HEK293 (cell line): Measurements from ENCODE around the gene TMEM203.

Source experiments
- CTCF ChIA-PET: fragments of 350-600 bp; formaldehyde crosslinking; extraction: SDS; loops from one replicate; lab custom pipeline; 2021; ENCODE audit warnings: antibody characterized with exemption; lab: Yijun Ruan, JAX
- POLR2A ChIA-PET: fragments of 300-600 bp; formaldehyde crosslinking; extraction: SDS; loops from one replicate; lab custom pipeline; 2020; ENCODE audit warnings: antibody characterized with exemption, inconsistent platforms; lab: Yijun Ruan, JAX
- H3K27ac ChIP-seq: fragments of 200-500 bp; sonication (Bioruptor generic); 2 replicates; pipeline ENCODE4 v1.5.1; 2014; ENCODE audit warnings: low read depth, low read length, control low read depth, inconsistent platforms; ENCODE audit errors: extremely low read depth
- H3K36me3 ChIP-seq, 2 experiments: fragments of 200-500 bp in 1 of 2; sonication (Bioruptor generic) in 1 of 2; 1 replicate in 1 of 2; 2 replicates in 1 of 2; pipeline ENCODE4 v1.5.1; 2014 to 2017; ENCODE audit warnings: inconsistent platforms in 2 of 2, low read length in 2 of 2; ENCODE audit not compliant: control insufficient read depth in 2 of 2, insufficient read depth in 1 of 2
- H3K4me1 ChIP-seq: fragments of 200-500 bp; sonication (Bioruptor generic); 2 replicates; pipeline ENCODE4 v1.5.1; 2014; ENCODE audit warnings: mild to moderate bottlenecking, low read length, inconsistent platforms; ENCODE audit not compliant: control insufficient read depth, insufficient read depth
- H3K4me3 ChIP-seq: 2 replicates; pipeline ENCODE4 v1.5.1; 2011; ENCODE audit warnings: low read depth, mild to moderate bottlenecking, control low read depth, low read length, moderate library complexity
- H3K9me3 ChIP-seq: fragments of 200-500 bp; sonication (Bioruptor generic); 2 replicates; pipeline ENCODE4 v1.5.1; 2014; ENCODE audit warnings: low read depth, low read length, inconsistent platforms; ENCODE audit not compliant: control insufficient read depth, insufficient read depth
- IKZF3 ChIP-seq: fragments of 450-650 bp; IDR thresholded peaks from 2 replicates; pipeline ENCODE4 v1.5.0; 2018; ENCODE audit warnings: missing biosample characterization, mild to moderate bottlenecking, missing genetic modification characterization, moderate library complexity
- KLF17 ChIP-seq: fragments of 450-650 bp; formaldehyde crosslinking; IDR thresholded peaks from 2 replicates; pipeline ENCODE4 v1.5.1; 2016; ENCODE audit warnings: missing biosample characterization, missing genetic modification characterization
- KLF9 ChIP-seq: fragments of 450-650 bp; formaldehyde crosslinking; IDR thresholded peaks from 2 replicates; pipeline ENCODE4 v1.5.1; 2016; ENCODE audit warnings: missing biosample characterization, missing genetic modification characterization, low read depth
- ZBTB10 ChIP-seq: fragments of 450-650 bp; formaldehyde crosslinking; IDR thresholded peaks from 2 replicates; pipeline ENCODE4 v1.5.1; 2016; ENCODE audit warnings: missing biosample characterization, missing genetic modification characterization
- ZBTB44 ChIP-seq: fragments of 450-650 bp; IDR thresholded peaks from 2 replicates; pipeline ENCODE4 v1.5.1; 2018; ENCODE audit warnings: missing biosample characterization, mild to moderate bottlenecking, missing genetic modification characterization
- ZBTB48 ChIP-seq: fragments of 450-650 bp; formaldehyde crosslinking; IDR thresholded peaks from 2 replicates; pipeline ENCODE4 v1.5.1; 2016; ENCODE audit warnings: missing biosample characterization, missing genetic modification characterization
- ZFP3 ChIP-seq: fragments of 450-650 bp; formaldehyde crosslinking; IDR thresholded peaks from 2 replicates; pipeline ENCODE4 v1.5.1; 2016; ENCODE audit warnings: low read depth, missing biosample characterization, missing genetic modification characterization
- ZNF112 ChIP-seq: fragments of 450-650 bp; formaldehyde crosslinking; IDR thresholded peaks from 2 replicates; pipeline ENCODE4 v1.5.0; 2017; ENCODE audit warnings: missing biosample characterization, missing genetic modification characterization
- ZNF175 ChIP-seq: fragments of 450-650 bp; formaldehyde crosslinking; IDR thresholded peaks from 2 replicates; pipeline ENCODE4 v1.5.1; 2016; ENCODE audit warnings: missing biosample characterization, missing genetic modification characterization
- ZNF354C ChIP-seq: fragments of 450-650 bp; formaldehyde crosslinking; IDR thresholded peaks from 2 replicates; pipeline ENCODE4 v1.5.1; 2016; ENCODE audit warnings: missing biosample characterization, missing genetic modification characterization, low read depth, borderline replicate concordance
- ZNF391 ChIP-seq: fragments of 450-650 bp; formaldehyde crosslinking; IDR thresholded peaks from 2 replicates; pipeline ENCODE4 v1.5.1; 2016; ENCODE audit warnings: low read depth, missing biosample characterization, missing genetic modification characterization, borderline replicate concordance
- ZNF449 ChIP-seq: fragments of 450-650 bp; formaldehyde crosslinking; IDR thresholded peaks from 2 replicates; pipeline ENCODE4 v1.5.1; 2017; ENCODE audit warnings: missing biosample characterization, mild to moderate bottlenecking, missing genetic modification characterization, moderate library complexity
- ZNF473 ChIP-seq: fragments of 450-650 bp; formaldehyde crosslinking; IDR thresholded peaks from 2 replicates; pipeline ENCODE4 v1.5.1; 2017; ENCODE audit warnings: missing biosample characterization, missing genetic modification characterization
- ZNF530 ChIP-seq: fragments of 450-650 bp; formaldehyde crosslinking; IDR thresholded peaks from 2 replicates; pipeline ENCODE4 v1.5.1; 2016; ENCODE audit warnings: low read depth, missing biosample characterization, missing genetic modification characterization
- ZNF561 ChIP-seq: fragments of 450-650 bp; IDR thresholded peaks from 2 replicates; pipeline ENCODE4 v1.5.1; 2018; ENCODE audit warnings: missing biosample characterization, missing genetic modification characterization, borderline replicate concordance
- ZNF571 ChIP-seq: fragments of 450-650 bp; formaldehyde crosslinking; IDR thresholded peaks from 2 replicates; pipeline ENCODE4 v1.5.0; 2017; ENCODE audit warnings: missing biosample characterization, missing genetic modification characterization
- ZNF596 ChIP-seq: fragments of 450-650 bp; IDR thresholded peaks from 2 replicates; pipeline ENCODE4 v1.5.0; 2018; ENCODE audit warnings: missing biosample characterization, mild to moderate bottlenecking, missing genetic modification characterization, moderate library complexity
- ZNF610 ChIP-seq: fragments of 450-650 bp; formaldehyde crosslinking; IDR thresholded peaks from 2 replicates; pipeline ENCODE4 v1.5.1; 2016; ENCODE audit warnings: missing biosample characterization, missing genetic modification characterization, borderline replicate concordance
- ZNF664 ChIP-seq: fragments of 450-650 bp; formaldehyde crosslinking; IDR thresholded peaks from 2 replicates; pipeline ENCODE4 v1.5.1; 2016; ENCODE audit warnings: missing biosample characterization, missing genetic modification characterization
- ZNF670 ChIP-seq: fragments of 450-650 bp; formaldehyde crosslinking; IDR thresholded peaks from 2 replicates; pipeline ENCODE4 v1.5.1; 2016; ENCODE audit warnings: missing biosample characterization, missing genetic modification characterization, low read depth
- ZNF701 ChIP-seq: fragments of 450-650 bp; formaldehyde crosslinking; IDR thresholded peaks from 2 replicates; pipeline ENCODE4 v1.5.1; 2016; ENCODE audit warnings: missing biosample characterization, missing genetic modification characterization

TMEM203 gene

GRCh38 chr9:137252555-137253506, 47.4 kb upstream of the TMEM203 start:
- no peaks in the 10 kb centered on the region for H3K9me3 ChIP-seq
- POLR2A ChIA-PET, result interaction anchor here (0.6 to 9.1 kb wide), 6 partner anchors 9 to 169 kb away, joined by 3 to 336 read pairs (median 4); partner anchors contain the start of genes MAN1B1, RNF224 and TUBB4B
- TF ChIP-seq ZNF670 (tag by site-specific recombination), result no peak
- TF ChIP-seq ZNF354C (tag by site-specific recombination), result no peak
- no peak for TF ChIP-seq ZNF571 (tag by site-specific recombination)
- no peak for TF ChIP-seq ZNF449
- TF ChIP-seq KLF9 (tag by site-specific recombination), result peak; percentile 49
- TF ChIP-seq ZNF175 (tag by site-specific recombination), result no peak
- peak; percentile 17; the same call in 1 of the 2 replicates for TF ChIP-seq ZBTB48 (tag by site-specific recombination)
- TF ChIP-seq ZBTB10, result no peak
- no peak for TF ChIP-seq ZNF596 (tag by site-specific recombination)
- H3K36me3 ChIP-seq, result peaks cover 3 to 13% of the 10 kb centered on the region in 2 experiments
- CTCF ChIA-PET, result interaction anchor here (0.6 to 5.2 kb wide), 6 partner anchors 8 to 250 kb away, joined by 4 to 45 read pairs (median 8); partner anchors contain the start of gene NPDC1
- H3K4me1 ChIP-seq, result peaks cover 5% of the 10 kb centered on the region; the same call in 1 of the 2 replicates
- no peak overlapping the region for H3K27ac ChIP-seq
- H3K4me3 ChIP-seq, result no peak overlapping the region

GRCh38 chr9:137251490-137252268, 46.2 kb upstream of the TMEM203 start:
- TF ChIP-seq ZNF610, result no peak
- CTCF ChIA-PET, result interaction anchor here (0.8 to 0.9 kb wide), 2 partner anchors 13 to 205 kb away, joined by 4 to 5 read pairs; partner anchors contain the start of gene NPDC1

GRCh38 chr9:137251194-137251461, 45.7 kb upstream of the TMEM203 start, which contains the start of gene STPG3:
TSS of gene STPG3 (plus strand) at chr9:137251286. CDS start at chr9:137251287, 1 bp downstream.
- Histone ChIP-seq H3K9me3 (no peaks in the 10 kb centered on the region), H3K4me1 (no peaks in the 10 kb centered on the region; the same call in 1 of the 2 replicates), H3K4me3 (no peak within 1 kb of the TSS), H3K36me3 (peaks cover 0 to 3% of the 10 kb centered on the region in 2 experiments; a peak in 1 of 3 replicates), H3K27ac (no peak within 1 kb of the TSS)
- ChIA-PET POLR2A (interaction anchor here (0.6 to 9.1 kb wide), 4 partner anchors 9 to 722 kb away, joined by 3 to 336 read pairs (median 4); partner anchors contain the start of gene TUBB4B), CTCF (interaction anchor here (0.5 to 0.9 kb wide), 2 partner anchors 13 to 17 kb away, joined by 3 to 5 read pairs; no protein-coding TSS in a partner anchor)
- TF ChIP-seq ZFP3, result no peak
- no peak for TF ChIP-seq ZBTB44 (tag by site-specific recombination)
- no peak for TF ChIP-seq ZNF561
- no peak for TF ChIP-seq ZNF530 (tag by site-specific recombination)
- no peak for TF ChIP-seq ZNF473
- TF ChIP-seq KLF17 (tag by site-specific recombination), result no peak
- TF ChIP-seq ZNF701 (tag by site-specific recombination), result no peak
- TF ChIP-seq ZNF391, result no peak
- no peak for TF ChIP-seq ZNF112 (tag by site-specific recombination)
- no peak for TF ChIP-seq ZNF664 (tag by site-specific recombination)
- no peak for TF ChIP-seq IKZF3 (tag by site-specific recombination)

More at GRCh38 chr9:137251490-137252268, 46.2 kb upstream of the TMEM203 start:
- Histone ChIP-seq H3K36me3 (peaks cover 0 to 8% of the 10 kb centered on the region in 2 experiments; a peak in 2 of 3 replicates), H3K4me1 (peaks cover 5% of the 10 kb centered on the region; the same call in 1 of the 2 replicates), H3K4me3 (no peak overlapping the region), H3K9me3 (no peaks in the 10 kb centered on the region), H3K27ac (no peak overlapping the region)
- POLR2A ChIA-PET, result interaction anchor here (0.6 to 9.1 kb wide), 4 partner anchors 10 to 723 kb away, joined by 3 to 336 read pairs (median 4); partner anchors contain the start of gene TUBB4B
